ENCODE results near the gene RBP5. TPM values are rescaled to one million over a fixed set of nuclear protein-coding genes. Genes with fewer than 3 reads are reported as not detected.

Gene RBP5
- polyA plus RNA-seq, 2 donors = 0.65 to 2.2 TPM

- Histone ChIP-seq H3K27me3 (ENCODE audit: control insufficient read depth in 1 of 2, insufficient read depth in 2 of 2, low read length in 2 of 2) (no peaks in the 10 kb centered on the region), H3K9me3 (ENCODE audit: control insufficient read depth in 2 of 2, insufficient read depth in 1 of 2, low read depth in 1 of 2, low read length in 1 of 2) (no peaks in the 10 kb centered on the region), H3K27ac (ENCODE audit: low read depth in 2 of 2, low read length in 1 of 2) (no peak overlapping the region), H3K4me3 (ENCODE audit: low read depth in 1 of 2, low read length in 2 of 2) (no peak overlapping the region), H3K4me1 (ENCODE audit: control insufficient read depth in 2 of 2, insufficient read depth in 2 of 2, low read length in 1 of 2) (no peaks in the 10 kb centered on the region), H3K36me3 (ENCODE audit: control insufficient read depth in 2 of 2, insufficient read depth in 2 of 2, low read length in 1 of 2) (no peaks in the 10 kb centered on the region)
- 41 to 46% methylated on average over 1 of the region's 1 CpG for WGBS, 2 donors
Observed at GRCh38 chr12:7073946-7074345, 54.7 kb downstream of the RBP5 start.

Other genes starting within 250 kb of the RBP5 start
- 1 to 10 TPM; 3.3 to 3.6 TPM for gene LRRC23, start 224.1 kb downstream of the RBP5 start, polyA plus RNA-seq
- gene ENO2, start 214.3 kb downstream of the RBP5 start, polyA plus RNA-seq = 1 to 10 TPM; 6.7 to 9.0 TPM
- gene ATN1, start 200.9 kb downstream of the RBP5 start, polyA plus RNA-seq = 10 to 100 TPM; 34.9 to 63.5 TPM
- not detected for gene RNU7-1, start 185.1 kb downstream of the RBP5 start, polyA plus RNA-seq
- 100 to 1,000 TPM; 108 to 253 TPM for gene C12orf57, start 184.9 kb downstream of the RBP5 start, polyA plus RNA-seq
- gene PTPN6, start 177.5 kb downstream of the RBP5 start, polyA plus RNA-seq = 10 to 100 TPM; 19.1 to 38.3 TPM
- 100 to 1,000 TPM in 1 of 2 donors, 10 to 100 TPM in 1; 68.5 to 161 TPM for gene PHB2, start 158.2 kb downstream of the RBP5 start, polyA plus RNA-seq
- 10 to 100 TPM; 13.5 to 29.5 TPM for gene EMG1, start 158.0 kb downstream of the RBP5 start, polyA plus RNA-seq
- gene LPCAT3, start 110.4 kb downstream of the RBP5 start, polyA plus RNA-seq = 10 to 100 TPM; 15.7 to 27.0 TPM
- gene C1S, start 68.2 kb downstream of the RBP5 start, polyA plus RNA-seq = 10 to 100 TPM; 26.6 to 80.5 TPM
- 10 to 100 TPM; 30.8 to 99.4 TPM for gene C1R, start 36.4 kb downstream of the RBP5 start, polyA plus RNA-seq
- gene C1RL, start 19.7 kb downstream of the RBP5 start, polyA plus RNA-seq = 10 to 100 TPM; 14.7 to 18.0 TPM
- gene CLSTN3, start 1.5 kb upstream of the RBP5 start, polyA plus RNA-seq = 10 to 100 TPM in 1 of 2 donors, 1 to 10 TPM in 1; 5.3 to 12.0 TPM
- 10 to 100 TPM in 1 of 2 donors, 1 to 10 TPM in 1; 8.1 to 14.5 TPM for gene PEX5, start 60.8 kb upstream of the RBP5 start, polyA plus RNA-seq
- not detected for gene ACSM4, start 175.2 kb upstream of the RBP5 start, polyA plus RNA-seq